Tibial nerve (tissue), 4 donors: Measurements from ENCODE around the gene PCSK6. TPM values are rescaled to one million over a fixed set of nuclear protein-coding genes. Genes with fewer than 3 reads are reported as not detected.

ENCODE experiments used
- DNase-seq, 2 donors: peaks; one replicate each; pipeline ENCODE4 v3.0.0-alpha.2; 2019; ENCODE audit warnings: low spot score in 2 of 2
- H3K27ac ChIP-seq, 4 donors: fragments of 200-600 bp; sonication (generic) in 3 of 4; one replicate each; pipeline ENCODE4 v1.5.1; 2017 to 2019; ENCODE audit warnings: mild to moderate bottlenecking in 1 of 4
- H3K27me3 ChIP-seq, 2 donors: fragments of 200-600 bp; sonication (generic) in 1 of 2; one replicate each; pipeline versions ENCODE4 v1.5.1 to v1.6.0; 2017 to 2019
- H3K36me3 ChIP-seq, 3 donors: fragments of 200-600 bp; sonication (generic); one replicate each; pipeline ENCODE4 v1.5.1; 2018 to 2019
- H3K4me1 ChIP-seq, 4 donors: fragments of 200-600 bp; sonication (generic) in 3 of 4; one replicate each; pipeline ENCODE4 v1.5.1; 2017 to 2019
- H3K4me3 ChIP-seq, 4 donors: fragments of 200-600 bp; sonication (generic) in 3 of 4; one replicate each; pipeline ENCODE4 v1.5.1; 2017 to 2019; ENCODE audit warnings: mild to moderate bottlenecking in 1 of 4, moderate library complexity in 1 of 4
- H3K9me3 ChIP-seq, 4 donors: fragments of 200-600 bp; sonication (generic) in 3 of 4; one replicate each; pipeline ENCODE4 v1.5.1; 2017 to 2019
- EP300 ChIP-seq, 2 donors: sonication (generic); formaldehyde crosslinking; IDR thresholded peaks; one replicate each; pipeline ENCODE4 v1.6.1; 2017; ENCODE audit warnings: antibody characterized with exemption in 2 of 2, mild to moderate bottlenecking in 1 of 2
- POLR2A ChIP-seq, 2 donors: fragments of 450-650 bp; IDR thresholded peaks; one replicate each; pipeline ENCODE4 v1.6.1; 2017; ENCODE audit warnings: antibody characterized with exemption in 2 of 2, mild to moderate bottlenecking in 2 of 2, moderate library complexity in 2 of 2
- WGBS, 2 donors: methylation state at CpG; one replicate each; pipeline ENCODE4 v1.1.5; 2018; 5-methylcytosine and 5-hydroxymethylcytosine counted together
- total RNA-seq, 4 donors: library from RNA; depleted of rRNA; stranded (reverse); fragments of >200 nt; gene quantifications; one replicate each; pipeline ENCODE4 v1.1.0, GENCODE V29; 2016
- TF ChIP-seq, protein P1 (sequence below), 5 experiments: fragments of 200-600 bp in 3 of 5; fragments of 450-650 bp in 2 of 5; sonication (generic) in 3 of 5; IDR thresholded peaks; one replicate each; pipeline ENCODE4 v1.5.1; 2016 to 2019; ENCODE audit warnings: antibody characterized with exemption in 5 of 5, mild to moderate bottlenecking in 3 of 5, moderate library complexity in 2 of 5

Gene PCSK6
- total RNA-seq, 4 donors from 2014 or later, result 8.5 to 27.0 (median 13.2) TPM

DNA sequence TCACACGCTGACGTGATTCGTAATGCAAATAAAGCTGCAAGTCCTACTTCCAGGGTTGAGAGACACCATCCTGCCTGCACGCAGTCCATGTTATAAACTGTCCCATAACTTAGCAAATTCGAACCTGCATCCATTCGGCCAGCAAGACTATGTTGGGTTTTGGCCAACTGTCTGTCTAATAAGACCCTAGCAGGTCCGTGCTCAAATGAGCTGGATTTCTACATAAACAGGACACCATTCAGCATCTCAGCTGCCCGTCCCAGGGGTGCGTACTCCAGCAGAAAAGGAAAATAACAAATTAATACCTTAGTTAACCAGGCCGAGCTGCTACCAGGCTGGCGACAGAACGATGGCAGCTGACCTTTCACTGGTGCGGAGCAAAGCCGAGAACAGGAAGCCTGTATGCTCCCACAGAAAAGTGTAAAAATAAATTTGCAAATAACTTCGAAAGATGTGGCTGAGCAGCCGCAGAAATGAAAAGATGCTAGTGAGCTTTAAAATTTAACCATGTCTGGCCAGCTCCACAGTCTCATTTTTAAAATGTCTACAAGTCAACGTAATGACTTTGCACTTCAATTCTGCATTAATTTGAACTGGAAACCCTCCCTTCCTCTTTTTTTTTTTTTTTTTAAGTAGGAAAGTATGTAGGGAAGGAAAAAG is 97.4 kb downstream of the PCSK6 start:
- H3K27me3 ChIP-seq, result no peaks in the 10 kb centered on the region
- H3K9me3 ChIP-seq, result no peaks in the 10 kb centered on the region
- TF ChIP-seq, protein P1, sequence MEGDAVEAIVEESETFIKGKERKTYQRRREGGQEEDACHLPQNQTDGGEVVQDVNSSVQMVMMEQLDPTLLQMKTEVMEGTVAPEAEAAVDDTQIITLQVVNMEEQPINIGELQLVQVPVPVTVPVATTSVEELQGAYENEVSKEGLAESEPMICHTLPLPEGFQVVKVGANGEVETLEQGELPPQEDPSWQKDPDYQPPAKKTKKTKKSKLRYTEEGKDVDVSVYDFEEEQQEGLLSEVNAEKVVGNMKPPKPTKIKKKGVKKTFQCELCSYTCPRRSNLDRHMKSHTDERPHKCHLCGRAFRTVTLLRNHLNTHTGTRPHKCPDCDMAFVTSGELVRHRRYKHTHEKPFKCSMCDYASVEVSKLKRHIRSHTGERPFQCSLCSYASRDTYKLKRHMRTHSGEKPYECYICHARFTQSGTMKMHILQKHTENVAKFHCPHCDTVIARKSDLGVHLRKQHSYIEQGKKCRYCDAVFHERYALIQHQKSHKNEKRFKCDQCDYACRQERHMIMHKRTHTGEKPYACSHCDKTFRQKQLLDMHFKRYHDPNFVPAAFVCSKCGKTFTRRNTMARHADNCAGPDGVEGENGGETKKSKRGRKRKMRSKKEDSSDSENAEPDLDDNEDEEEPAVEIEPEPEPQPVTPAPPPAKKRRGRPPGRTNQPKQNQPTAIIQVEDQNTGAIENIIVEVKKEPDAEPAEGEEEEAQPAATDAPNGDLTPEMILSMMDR (IDR thresholded peaks at IDR 0.05), result no peak
- no peaks in the 10 kb centered on the region for H3K4me1 ChIP-seq
- no peaks in the 10 kb centered on the region for H3K36me3 ChIP-seq
- no peak for DNase-seq
- H3K27ac ChIP-seq, result no peak overlapping the region
- WGBS, 2 donors, result 63 to 67% methylated on average over 17 of the region's 17 CpGs
- H3K4me3 ChIP-seq, result no peak overlapping the region

DNA sequence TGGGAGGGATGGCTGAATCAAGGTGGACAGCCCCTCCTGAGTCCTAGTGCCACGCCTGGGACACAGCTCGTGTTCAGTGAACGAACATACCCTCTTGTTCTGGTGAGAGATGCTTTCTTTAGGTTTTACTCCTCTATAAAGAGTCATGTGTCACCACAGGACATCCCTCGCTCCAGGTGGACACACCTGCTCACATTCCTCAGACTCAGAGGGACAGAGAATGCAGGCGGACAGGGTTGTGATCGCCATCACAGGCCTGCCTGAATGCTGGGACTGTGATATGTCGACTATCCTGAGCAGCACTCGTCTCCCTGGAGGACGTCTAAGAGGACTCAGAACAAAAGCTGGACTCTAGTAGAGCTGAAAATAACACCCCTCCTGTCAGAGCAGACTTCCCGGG is 98.1 kb downstream of the PCSK6 start:
- H3K9me3 ChIP-seq, result no peaks in the 10 kb centered on the region
- no peak overlapping the region for H3K27ac ChIP-seq
- no peak for TF ChIP-seq POLR2A (IDR thresholded peaks at IDR 0.05)
- TF ChIP-seq, protein P1 (IDR thresholded peaks at IDR 0.05), result no peak
- no peak for TF ChIP-seq EP300 (IDR thresholded peaks at IDR 0.05)
- no peaks in the 10 kb centered on the region for H3K4me1 ChIP-seq
- no peak overlapping the region for H3K4me3 ChIP-seq
- 80 to 82% methylated on average over 10 of the region's 10 CpGs for WGBS, 2 donors
- no peaks in the 10 kb centered on the region for H3K27me3 ChIP-seq
- H3K36me3 ChIP-seq, result no peaks in the 10 kb centered on the region
- DNase-seq, result no peak

DNA sequence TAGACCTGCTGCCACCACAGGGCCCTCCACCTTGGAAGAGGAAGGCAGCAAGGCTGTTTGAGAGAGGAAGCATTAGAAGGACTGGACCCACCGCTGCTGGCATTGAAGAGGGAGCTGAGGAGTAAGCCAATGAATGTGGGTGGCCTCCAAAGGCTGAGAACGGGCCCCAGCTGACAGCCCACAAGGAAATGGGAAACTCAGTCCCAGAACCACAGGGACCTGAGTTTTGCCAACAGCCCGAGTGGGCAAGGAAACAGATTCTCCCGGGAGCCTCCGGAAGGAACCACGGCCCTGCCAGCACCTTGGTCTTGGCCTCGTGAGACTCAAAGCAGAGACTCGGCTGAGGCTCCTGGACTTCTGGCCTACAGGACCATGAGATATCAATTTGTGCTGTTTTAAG is 99.0 kb downstream of the PCSK6 start:
- no peaks in the 10 kb centered on the region for H3K4me1 ChIP-seq
- no peaks in the 10 kb centered on the region for H3K9me3 ChIP-seq
- no peak overlapping the region for H3K27ac ChIP-seq
- TF ChIP-seq, protein P1 (IDR thresholded peaks at IDR 0.05), result no peak
- TF ChIP-seq EP300 (IDR thresholded peaks at IDR 0.05) (no peak), POLR2A (IDR thresholded peaks at IDR 0.05) (no peak)
- no peak overlapping the region for H3K4me3 ChIP-seq
- no peaks in the 10 kb centered on the region for H3K36me3 ChIP-seq
- DNase-seq, result no peak
- no peaks in the 10 kb centered on the region for H3K27me3 ChIP-seq
- 69 to 85% methylated on average over 3 to 8 of the region's 8 CpGs for WGBS, 2 donors

DNA sequence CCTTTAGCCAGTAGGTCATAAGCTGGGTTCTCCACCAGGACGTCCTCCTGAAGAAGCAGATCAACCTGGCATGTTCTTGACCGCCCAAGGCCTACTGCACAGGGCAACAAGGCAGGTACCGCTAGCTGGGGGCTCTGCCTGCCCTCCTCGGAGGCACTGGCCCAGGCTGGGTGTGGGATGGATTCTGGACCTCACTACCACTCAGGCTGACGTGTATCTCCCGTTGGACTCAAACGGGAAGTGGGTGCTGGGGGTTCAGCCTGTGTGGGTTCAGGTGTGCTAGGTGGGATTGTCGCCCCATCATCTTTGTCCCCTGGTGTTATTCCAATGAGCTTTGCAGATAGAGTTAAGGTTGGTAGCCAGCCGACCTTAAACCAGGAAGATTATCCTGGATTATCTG is 99.4 kb downstream of the PCSK6 start:
- TF ChIP-seq POLR2A (IDR thresholded peaks at IDR 0.05) (no peak), EP300 (IDR thresholded peaks at IDR 0.05) (no peak)
- 77 to 89% methylated on average over 9 of the region's 9 CpGs for WGBS, 2 donors
- Histone ChIP-seq H3K9me3 (no peaks in the 10 kb centered on the region), H3K27me3 (no peaks in the 10 kb centered on the region), H3K4me1 (no peaks in the 10 kb centered on the region), H3K36me3 (no peaks in the 10 kb centered on the region), H3K4me3 (no peak overlapping the region), H3K27ac (no peak overlapping the region)
- no peak for DNase-seq

DNA sequence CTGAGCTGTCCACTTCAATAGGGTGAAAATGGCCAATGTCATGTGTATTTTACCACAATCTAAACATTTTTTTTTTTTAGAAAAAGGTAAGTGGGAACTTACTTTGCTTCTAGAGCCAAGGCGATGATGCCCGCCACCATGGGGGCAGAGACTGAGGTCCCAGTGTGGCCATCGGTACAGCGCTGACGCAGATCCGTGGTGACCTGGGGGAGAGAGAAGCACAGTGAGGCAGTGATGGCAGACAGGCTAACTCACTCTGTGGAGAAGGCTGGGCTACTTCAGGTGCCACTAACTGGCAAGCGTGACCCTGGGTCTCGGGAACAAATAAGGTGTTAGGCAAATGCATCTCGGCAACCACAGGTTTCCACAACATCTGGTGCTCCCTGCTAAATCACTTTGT is 100.1 kb downstream of the PCSK6 start:
- Histone ChIP-seq H3K36me3 (no peaks in the 10 kb centered on the region), H3K4me3 (no peak overlapping the region), H3K4me1 (no peaks in the 10 kb centered on the region), H3K27me3 (no peaks in the 10 kb centered on the region), H3K9me3 (no peaks in the 10 kb centered on the region), H3K27ac (no peak overlapping the region)
- no peak for DNase-seq
- TF ChIP-seq, protein P1 (IDR thresholded peaks at IDR 0.05), result no peak
- no peak for TF ChIP-seq POLR2A (IDR thresholded peaks at IDR 0.05)
- TF ChIP-seq EP300 (IDR thresholded peaks at IDR 0.05), result no peak
- WGBS, 2 donors, result 92 to 96% methylated on average over 9 of the region's 9 CpGs

DNA sequence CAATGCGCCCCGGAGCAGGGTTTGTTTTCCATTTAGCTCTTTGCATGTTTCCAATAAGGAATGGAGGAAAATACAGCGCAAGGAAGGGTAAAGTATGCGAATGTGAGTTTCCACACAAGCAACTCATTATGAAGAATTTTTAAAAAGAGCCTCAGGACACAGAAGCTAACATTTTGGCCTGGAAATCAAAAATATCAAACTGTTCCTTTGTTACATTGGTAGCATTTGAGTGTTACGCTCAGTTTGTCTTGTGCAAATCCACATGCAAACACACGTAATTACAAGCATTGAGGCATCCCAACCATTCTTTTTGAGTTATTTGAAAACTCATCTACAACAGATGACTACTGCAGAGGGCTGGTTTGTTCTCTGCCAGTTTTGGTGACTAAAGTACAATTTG is 101.5 kb downstream of the PCSK6 start:
- Histone ChIP-seq H3K4me1 (no peaks in the 10 kb centered on the region), H3K36me3 (no peaks in the 10 kb centered on the region), H3K9me3 (no peaks in the 10 kb centered on the region), H3K27ac (no peak overlapping the region), H3K4me3 (no peak overlapping the region), H3K27me3 (no peaks in the 10 kb centered on the region)
- WGBS, 2 donors, result 55 to 63% methylated on average over 6 of the region's 6 CpGs
- no peak for TF ChIP-seq EP300 (IDR thresholded peaks at IDR 0.05)
- TF ChIP-seq, protein P1 (IDR thresholded peaks at IDR 0.05), result no peak
- no peak for TF ChIP-seq POLR2A (IDR thresholded peaks at IDR 0.05)
- DNase-seq, result no peak
